NCI-H82 (cell line): Measurements from ENCODE around the gene LCP2.
"Not testable (repeated sequence)": the region's sequence is repeated elsewhere in the genome, so short reads cannot be mapped to it uniquely, and the experiment has no call there.

Experiments used
- DNase-seq: peaks from one replicate; lab custom pipeline; 2025; lab: John Stamatoyannopoulos, UW

Gene LCP2

DNA sequence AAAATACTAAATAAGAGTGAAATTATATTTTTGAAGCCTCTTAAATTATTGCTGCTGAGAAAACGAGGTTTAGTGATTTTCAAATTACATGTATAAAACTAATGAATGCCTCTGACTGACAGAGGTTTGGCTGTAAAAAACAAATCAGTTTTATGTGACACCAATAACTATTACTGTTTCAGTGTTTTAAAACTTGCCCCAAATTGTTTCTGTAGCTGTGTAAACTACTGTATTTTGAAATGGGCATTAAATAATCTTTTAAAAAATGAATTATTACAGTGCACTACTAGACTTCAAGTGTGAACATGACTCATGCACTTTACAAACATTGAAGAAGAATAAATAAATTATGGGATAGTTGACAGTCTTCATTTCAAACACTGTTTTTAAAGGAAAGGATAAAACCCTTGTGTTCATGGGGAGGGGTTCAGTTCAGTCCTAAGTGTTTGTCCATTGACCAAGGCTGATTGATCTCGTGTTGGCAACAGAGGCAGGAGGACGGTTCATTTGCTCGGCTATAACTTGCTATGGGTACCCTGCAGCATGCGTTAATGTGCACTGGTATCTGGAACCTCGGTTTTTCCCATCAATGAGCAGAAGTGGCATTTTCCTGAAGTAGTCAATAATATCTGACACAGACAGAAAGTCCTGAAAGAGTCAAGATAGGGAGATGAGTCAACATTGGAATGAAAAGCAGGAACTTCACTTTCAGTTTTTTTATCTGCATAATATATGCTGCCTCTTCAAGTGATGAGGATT lies 49.2 kb downstream of the LCP2 start:
- no peak for DNase-seq

GRCh38 chr5:170247363-170247762 lies 50.2 kb downstream of the LCP2 start:
- DNase-seq = no peak

GRCh38 chr5:170246126-170246870 lies 51.3 kb downstream of the LCP2 start:
- no peak for DNase-seq

DNA sequence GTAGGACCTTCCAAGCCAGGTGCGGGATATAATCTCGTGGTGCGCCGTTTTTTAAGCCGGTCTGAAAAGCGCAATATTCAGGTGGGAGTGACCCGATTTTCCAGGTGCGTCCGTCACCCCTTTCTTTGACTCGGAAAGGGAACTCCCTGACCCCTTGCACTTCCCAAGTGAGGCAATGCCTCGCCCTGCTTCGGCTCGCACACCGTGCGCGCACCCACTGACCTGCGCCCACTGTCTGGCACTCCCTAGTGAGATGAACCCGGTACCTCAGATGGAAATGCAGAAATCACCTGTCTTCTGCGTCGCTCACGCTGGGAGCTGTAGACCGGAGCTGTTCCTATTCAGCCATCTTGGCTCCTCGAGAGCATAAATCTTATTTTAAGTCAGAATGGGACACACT lies 52.1 kb downstream of the LCP2 start:
- DNase-seq = not testable (repeated sequence)

DNA sequence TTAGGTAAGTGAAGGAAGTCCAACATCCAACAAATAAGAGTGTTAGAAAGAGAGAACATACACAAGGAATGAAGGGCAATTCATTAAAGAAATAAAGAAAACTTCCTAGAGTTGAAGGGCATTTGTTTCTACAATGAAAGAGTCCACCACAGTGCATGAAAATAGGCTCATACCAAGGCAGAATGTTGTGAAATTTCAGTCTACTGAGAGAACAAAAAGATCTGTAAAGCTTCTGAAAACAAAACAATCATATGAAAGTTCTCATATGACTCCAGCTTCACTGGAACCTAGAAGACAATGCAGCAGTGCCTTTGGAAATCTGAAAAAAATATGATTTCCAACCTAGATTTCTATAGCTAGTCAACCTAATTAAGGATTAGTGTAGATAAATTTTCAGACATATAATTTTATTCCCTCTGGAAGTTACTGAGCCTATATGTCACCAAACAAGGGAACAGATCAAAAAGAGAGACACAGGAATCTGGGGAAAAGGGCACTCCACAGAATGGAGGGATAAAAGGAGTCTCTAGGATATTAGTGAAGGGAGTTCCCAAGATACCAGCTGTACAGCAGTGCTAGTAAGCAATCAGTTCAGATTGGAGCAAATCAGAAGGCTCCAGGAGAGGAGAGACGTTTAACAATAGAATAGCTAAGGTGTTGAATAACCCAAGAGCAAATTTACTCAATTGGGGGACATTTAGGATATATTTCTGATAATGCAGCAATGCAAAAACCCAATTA lies 59.0 kb downstream of the LCP2 start:
- DNase-seq = no peak

DNA sequence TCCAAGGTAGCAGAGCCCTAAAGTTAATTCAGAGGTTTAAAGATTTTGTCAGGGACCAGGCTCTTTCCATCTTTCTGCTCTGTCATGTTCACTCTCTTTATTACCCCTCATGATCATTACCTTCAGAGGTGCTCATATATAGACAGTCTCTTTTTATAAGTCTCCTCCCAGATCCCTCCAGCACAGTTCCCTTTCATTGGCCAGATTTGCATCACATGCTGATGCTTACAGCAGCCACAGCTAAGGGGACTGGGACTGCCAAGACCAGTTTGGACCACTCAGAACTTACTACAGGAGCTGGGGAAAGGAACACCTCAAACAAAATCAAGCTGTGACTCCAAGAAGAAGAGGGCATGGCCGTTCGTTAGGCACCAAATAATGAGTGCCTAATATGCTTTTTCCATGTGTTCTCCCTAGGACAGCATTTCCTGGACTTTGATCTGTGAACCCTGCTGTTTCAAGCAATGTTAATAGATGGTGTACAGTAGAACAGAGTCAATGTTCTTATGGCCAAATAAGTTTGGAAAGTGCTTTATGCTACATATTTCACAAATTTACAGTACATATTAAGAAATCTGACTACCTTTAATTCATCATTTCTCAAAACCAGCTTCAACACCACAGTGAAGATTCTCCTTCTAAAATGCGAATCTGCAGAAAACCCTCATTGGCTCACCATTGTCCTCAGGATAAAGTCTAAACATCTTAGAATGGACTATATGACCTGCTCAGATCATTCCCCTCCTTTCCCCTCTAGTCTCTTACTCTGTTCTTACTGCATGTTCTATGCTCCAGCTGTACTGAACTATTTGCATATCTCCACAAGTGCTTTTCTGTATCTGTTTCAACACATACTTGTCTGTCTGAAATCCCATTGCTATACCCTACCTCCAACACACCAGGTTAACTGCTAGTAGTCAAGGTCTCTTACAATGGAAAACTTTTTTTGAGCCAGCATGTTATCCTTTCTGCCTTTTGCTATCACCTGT lies 61.4 kb downstream of the LCP2 start:
- no peak for DNase-seq

- no peak for DNase-seq
Observed at GRCh38 chr5:170233358-170233892, 64.2 kb downstream of the LCP2 start.

DNA sequence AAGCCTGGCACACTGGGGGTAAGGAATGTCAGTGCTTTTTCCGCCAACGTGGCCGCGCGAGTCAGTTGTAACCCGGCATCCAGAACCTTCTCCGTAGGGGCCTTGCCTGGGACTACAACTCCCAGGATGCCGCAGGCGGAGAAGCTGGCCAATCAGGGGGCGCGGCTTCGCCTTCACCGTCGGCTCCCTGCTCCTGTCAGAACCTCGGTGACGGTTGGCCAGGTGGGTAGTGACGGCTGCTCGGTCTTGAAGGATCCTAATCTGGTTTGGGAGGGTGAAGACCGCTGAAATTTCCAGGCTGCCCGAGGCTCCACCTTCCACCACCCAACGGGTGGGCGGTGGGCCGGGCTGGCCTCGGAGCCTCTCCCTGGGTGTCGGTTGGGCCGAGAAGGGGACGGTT lies 64.8 kb downstream of the LCP2 start, which contains the start of gene C5orf58:
Gene C5orf58 (plus strand): TSS at position 200 of the 400 bp plus-strand sequence. CDS start 1,992 bp downstream, outside the sequence.
- no peak for DNase-seq

GRCh38 chr5:170228762-170229435 lies 68.7 kb downstream of the LCP2 start:
- no peak for DNase-seq

GRCh38 chr5:170226661-170227060 lies 70.9 kb downstream of the LCP2 start:
- no peak for DNase-seq

DNA sequence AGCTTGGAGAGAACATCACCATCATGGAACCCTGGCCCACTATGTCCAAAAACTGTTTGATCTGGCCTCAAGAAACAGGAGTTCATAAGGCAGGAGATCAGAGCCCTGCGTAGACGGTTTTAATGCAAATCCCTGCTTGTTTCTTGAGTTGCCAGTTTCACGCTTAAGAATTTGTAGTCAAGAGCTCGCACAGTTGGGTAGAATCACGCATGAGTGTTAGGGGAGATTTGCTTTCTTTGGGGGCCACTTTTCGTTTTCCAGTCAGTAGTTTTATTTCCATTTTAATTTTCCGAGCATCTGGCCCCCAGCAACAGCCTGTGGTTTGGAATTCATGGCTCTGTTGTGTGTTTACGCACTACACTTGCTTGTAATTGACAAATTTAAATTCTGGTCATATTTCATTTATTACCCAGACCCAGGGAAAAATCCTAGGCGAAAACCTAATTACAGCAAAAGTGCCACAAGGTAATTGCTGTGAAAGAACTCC lies 71.4 kb downstream of the LCP2 start:
- no peak for DNase-seq

GRCh38 chr5:170225326-170226128 lies 72.0 kb downstream of the LCP2 start:
- peak; percentile 67 for DNase-seq

DNA sequence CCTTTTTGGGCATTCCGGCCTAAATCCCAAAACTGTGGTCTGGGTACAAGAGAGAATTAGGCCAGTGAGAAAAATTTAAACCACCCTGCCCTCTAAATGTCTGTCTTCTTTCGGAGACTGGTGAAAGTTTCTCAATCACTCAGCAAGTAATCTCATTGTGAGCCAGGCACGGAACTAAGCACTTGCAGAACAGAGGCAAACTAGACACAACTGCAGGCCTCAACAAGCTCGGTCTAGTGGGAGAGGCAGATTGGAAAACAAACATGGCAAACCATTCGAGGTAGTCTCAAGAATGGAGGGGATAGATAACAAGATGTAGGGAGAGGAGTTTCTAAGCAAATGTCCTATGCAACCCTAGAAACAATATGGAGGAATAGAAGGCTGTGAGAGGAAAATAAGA lies 73.7 kb downstream of the LCP2 start:
- no peak for DNase-seq

DNA sequence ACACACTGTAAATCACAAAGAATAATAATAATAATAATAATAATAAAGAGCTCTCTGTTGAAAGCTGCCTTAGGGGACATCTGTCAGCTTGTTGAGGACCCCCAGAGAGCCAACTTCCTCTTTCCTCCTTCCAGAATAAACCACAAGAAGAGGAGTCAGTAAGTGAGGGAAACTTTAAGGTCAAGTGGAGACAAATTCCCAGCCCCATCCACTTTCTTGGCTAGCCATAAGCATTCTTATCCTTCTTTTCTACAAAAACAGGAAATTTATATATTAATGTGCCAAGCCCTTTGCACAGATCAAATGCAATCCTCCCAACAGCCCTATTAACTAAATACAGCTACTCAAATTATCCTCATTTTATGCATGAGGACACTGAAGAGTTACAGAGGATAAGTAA lies 74.2 kb downstream of the LCP2 start:
- DNase-seq = no peak

GRCh38 chr5:170221327-170221741 lies 76.2 kb downstream of the LCP2 start:
- DNase-seq = no peak

DNA sequence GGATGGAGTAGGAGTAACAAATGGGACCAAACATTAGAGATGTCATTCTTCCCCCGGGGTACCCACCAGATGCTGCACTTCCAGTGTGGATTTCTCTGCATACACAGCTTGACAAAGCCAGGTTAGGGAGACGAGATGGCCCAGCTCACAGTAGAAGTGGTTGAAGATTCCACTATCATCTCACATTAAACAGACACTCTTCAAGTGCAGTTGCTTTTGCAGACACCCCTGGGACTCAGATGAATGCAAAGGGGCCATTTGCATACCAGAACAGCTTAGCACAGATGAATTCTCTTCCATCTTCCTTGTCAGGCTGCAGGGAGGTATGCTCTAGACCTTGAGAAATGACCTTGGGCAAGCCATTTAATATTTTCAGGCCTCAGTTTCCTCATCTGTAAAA lies 77.4 kb downstream of the LCP2 start:
- no peak for DNase-seq

- no peak for DNase-seq
Observed at GRCh38 chr5:170219615-170220014, 78.0 kb downstream of the LCP2 start.

DNA sequence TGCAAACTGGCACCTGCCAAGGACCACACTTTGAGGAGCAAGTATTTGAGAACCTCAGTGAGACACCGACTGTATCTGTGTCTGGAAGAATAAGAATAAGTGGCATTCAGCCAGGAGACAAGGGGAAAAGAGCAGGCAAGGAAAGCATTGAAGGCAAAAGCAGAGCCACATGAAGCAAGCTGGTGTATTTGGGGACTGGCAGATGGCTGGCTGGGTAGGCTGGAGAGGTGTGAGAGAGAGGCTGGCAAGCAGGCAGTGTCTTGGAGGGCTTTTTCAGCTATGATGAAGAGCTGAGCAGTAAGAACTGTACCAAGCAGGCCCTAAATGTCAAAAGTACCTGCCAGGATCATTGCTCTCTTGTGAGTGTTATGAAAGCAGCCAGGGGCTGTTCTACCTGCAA lies 78.9 kb downstream of the LCP2 start:
- no peak for DNase-seq

DNA sequence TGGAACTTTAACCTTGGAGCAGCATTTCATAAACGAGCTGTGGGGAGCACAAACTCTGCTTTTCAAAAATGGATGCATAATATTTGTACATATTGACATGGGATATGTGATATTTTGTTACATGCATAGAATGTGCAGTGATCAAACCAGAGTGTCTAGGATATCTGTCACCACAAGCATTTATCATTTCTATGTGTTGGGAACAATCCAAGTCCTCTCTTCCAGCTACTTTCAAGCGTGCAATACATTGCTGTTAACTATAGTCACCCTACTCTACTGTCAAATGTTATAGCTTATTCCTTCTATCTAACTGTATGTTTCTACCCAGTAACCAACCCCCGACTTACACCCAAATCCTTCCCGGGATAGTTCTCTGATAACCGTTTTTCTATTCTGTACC lies 79.7 kb downstream of the LCP2 start:
- no peak for DNase-seq
